ENCODE measurements around the gene KIAA1549.

Gene KIAA1549

GRCh38 chr7:138853448-138853847 lies 127.7 kb downstream of the KIAA1549 start:
- Histone ChIP-seq H4K91ac (ENCODE audit: low read length) (no peak overlapping the region), H2BK15ac (ENCODE audit: low read depth, poor library complexity, severe bottlenecking) (no peak overlapping the region), H3K4me1 (ENCODE audit: control insufficient read depth, insufficient read depth, low read depth, low read length) (no peaks in the 10 kb centered on the region), H2AFZ (ENCODE audit: low read depth, low read length) (no peak overlapping the region), H3K23ac (ENCODE audit: low read length in 2 of 2) (no peak overlapping the region), H2BK5ac (ENCODE audit: low read depth, low read length, poor library complexity, severe bottlenecking) (no peak overlapping the region), H4K8ac (ENCODE audit: low read length) (no peak overlapping the region), H3K4ac (ENCODE audit: low read depth in 1 of 2, low read length in 2 of 2) (no peak overlapping the region), H3K79me1 (replicated peaks; ENCODE audit: low read length, poor library complexity, severe bottlenecking) (no peaks in the 10 kb centered on the region), H3K4me2 (ENCODE audit: low read length, poor library complexity, severe bottlenecking) (no peak overlapping the region), H2BK12ac (ENCODE audit: low read length in 2 of 2) (no peak overlapping the region), H2BK120ac (ENCODE audit: low read depth, low read length) (no peak overlapping the region), H3K18ac (ENCODE audit: low read depth in 1 of 2, low read length in 2 of 2) (no peak overlapping the region), H3K9ac (ENCODE audit: low read length) (no peak overlapping the region), H3K36me3 (ENCODE audit: control insufficient read depth in 1 of 2, insufficient read depth in 2 of 2, low read depth in 1 of 2, low read length in 2 of 2) (peaks cover 3 to 7% of the 10 kb centered on the region in 2 experiments), H2AK5ac (ENCODE audit: low read length, severe bottlenecking) (no peak overlapping the region), H3K9me3 (ENCODE audit: control insufficient read depth, low read length) (peaks cover 22% of the 10 kb centered on the region), H3K27ac (ENCODE audit: low read length, poor library complexity, severe bottlenecking) (no peak overlapping the region), H3K4me3 (ENCODE audit: insufficient read depth in 1 of 2, low read depth in 1 of 2, low read length in 2 of 2) (no peak overlapping the region), H3K14ac (ENCODE audit: low read length in 2 of 2) (no peak overlapping the region), H3K27me3 (ENCODE audit: control insufficient read depth in 1 of 2, insufficient read depth in 1 of 2, low read length in 2 of 2) (no peaks in the 10 kb centered on the region)
- DNase-seq = no peak
- 80% methylated on average over 1 of the region's 3 CpGs for WGBS

GRCh38 chr7:138852469-138852868 lies 128.7 kb downstream of the KIAA1549 start:
- Histone ChIP-seq H2BK12ac (ENCODE audit: low read length in 2 of 2) (no peak overlapping the region), H3K14ac (ENCODE audit: low read length in 2 of 2) (no peak overlapping the region), H3K4me1 (ENCODE audit: control insufficient read depth, insufficient read depth, low read depth, low read length) (no peaks in the 10 kb centered on the region), H2AFZ (ENCODE audit: low read depth, low read length) (no peak overlapping the region), H4K8ac (ENCODE audit: low read length) (no peak overlapping the region), H3K23ac (ENCODE audit: low read length in 2 of 2) (no peak overlapping the region), H2BK15ac (ENCODE audit: low read depth, poor library complexity, severe bottlenecking) (no peak overlapping the region), H3K18ac (ENCODE audit: low read depth in 1 of 2, low read length in 2 of 2) (no peak overlapping the region), H3K79me1 (replicated peaks; ENCODE audit: low read length, poor library complexity, severe bottlenecking) (no peaks in the 10 kb centered on the region), H3K9me3 (ENCODE audit: control insufficient read depth, low read length) (peaks cover 13% of the 10 kb centered on the region), H4K91ac (ENCODE audit: low read length) (no peak overlapping the region), H3K27ac (ENCODE audit: low read length, poor library complexity, severe bottlenecking) (no peak overlapping the region), H3K9ac (ENCODE audit: low read length) (no peak overlapping the region), H2AK5ac (ENCODE audit: low read length, severe bottlenecking) (no peak overlapping the region), H3K4me2 (ENCODE audit: low read length, poor library complexity, severe bottlenecking) (no peak overlapping the region), H3K27me3 (ENCODE audit: control insufficient read depth in 1 of 2, insufficient read depth in 1 of 2, low read length in 2 of 2) (no peaks in the 10 kb centered on the region), H2BK120ac (ENCODE audit: low read depth, low read length) (no peak overlapping the region), H2BK5ac (ENCODE audit: low read depth, low read length, poor library complexity, severe bottlenecking) (no peak overlapping the region), H3K4me3 (ENCODE audit: insufficient read depth in 1 of 2, low read depth in 1 of 2, low read length in 2 of 2) (no peak overlapping the region), H3K36me3 (ENCODE audit: control insufficient read depth in 1 of 2, insufficient read depth in 2 of 2, low read depth in 1 of 2, low read length in 2 of 2) (peaks cover 3 to 5% of the 10 kb centered on the region in 2 experiments), H3K4ac (ENCODE audit: low read depth in 1 of 2, low read length in 2 of 2) (no peak overlapping the region)
- 94% methylated on average over 5 of the region's 5 CpGs for WGBS
- no peak for DNase-seq

- no peak overlapping the region for H3K4me3 ChIP-seq (ENCODE audit: insufficient read depth in 1 of 2, low read depth in 1 of 2, low read length in 2 of 2)
- peaks cover 0 to 5% of the 10 kb centered on the region in 2 experiments for H3K36me3 ChIP-seq (ENCODE audit: control insufficient read depth in 1 of 2, insufficient read depth in 2 of 2, low read depth in 1 of 2, low read length in 2 of 2)
- H3K23ac ChIP-seq (ENCODE audit: low read length in 2 of 2) = no peak overlapping the region
- H2AFZ ChIP-seq (ENCODE audit: low read depth, low read length) = no peak overlapping the region
- H3K9me3 ChIP-seq (ENCODE audit: control insufficient read depth, low read length) = no peaks in the 10 kb centered on the region
- no peaks in the 10 kb centered on the region for H3K79me1 ChIP-seq (replicated peaks; ENCODE audit: low read length, poor library complexity, severe bottlenecking)
- no peaks in the 10 kb centered on the region for H3K4me1 ChIP-seq (ENCODE audit: control insufficient read depth, insufficient read depth, low read depth, low read length)
- no peak overlapping the region for H4K91ac ChIP-seq (ENCODE audit: low read length)
- H3K27me3 ChIP-seq (ENCODE audit: control insufficient read depth in 1 of 2, insufficient read depth in 1 of 2, low read length in 2 of 2) = no peaks in the 10 kb centered on the region
- no peak overlapping the region for H2BK5ac ChIP-seq (ENCODE audit: low read depth, low read length, poor library complexity, severe bottlenecking)
- no peak overlapping the region for H3K4ac ChIP-seq (ENCODE audit: low read depth in 1 of 2, low read length in 2 of 2)
- no peak overlapping the region for H3K9ac ChIP-seq (ENCODE audit: low read length)
- H4K8ac ChIP-seq (ENCODE audit: low read length) = no peak overlapping the region
- no peak overlapping the region for H3K18ac ChIP-seq (ENCODE audit: low read depth in 1 of 2, low read length in 2 of 2)
- H2BK15ac ChIP-seq (ENCODE audit: low read depth, poor library complexity, severe bottlenecking) = no peak overlapping the region
- over 99% methylated on average over 4 of the region's 5 CpGs for WGBS
- no peak for DNase-seq
- H3K4me2 ChIP-seq (ENCODE audit: low read length, poor library complexity, severe bottlenecking) = no peak overlapping the region
- H3K27ac ChIP-seq (ENCODE audit: low read length, poor library complexity, severe bottlenecking) = no peak overlapping the region
- no peak overlapping the region for H2BK12ac ChIP-seq (ENCODE audit: low read length in 2 of 2)
- no peak overlapping the region for H3K14ac ChIP-seq (ENCODE audit: low read length in 2 of 2)
- no peak overlapping the region for H2AK5ac ChIP-seq (ENCODE audit: low read length, severe bottlenecking)
- H2BK120ac ChIP-seq (ENCODE audit: low read depth, low read length) = no peak overlapping the region
Observed at GRCh38 chr7:138849701-138850100, 131.5 kb downstream of the KIAA1549 start.

GRCh38 chr7:138848056-138848980 lies 132.9 kb downstream of the KIAA1549 start:
- WGBS = 82% methylated on average over 1 of the region's 3 CpGs
- H3K9ac ChIP-seq (ENCODE audit: low read length) = no peak overlapping the region
- H3K9me3 ChIP-seq (ENCODE audit: control insufficient read depth, low read length) = no peaks in the 10 kb centered on the region

More at GRCh38 chr7:138848056-138848980, 132.9 kb downstream of the KIAA1549 start:
- H3K36me3 ChIP-seq (ENCODE audit: control insufficient read depth in 1 of 2, insufficient read depth in 2 of 2, low read depth in 1 of 2, low read length in 2 of 2) = peaks cover 4 to 5% of the 10 kb centered on the region in 2 experiments
- no peak overlapping the region for H3K4me2 ChIP-seq (ENCODE audit: low read length, poor library complexity, severe bottlenecking)
- no peak overlapping the region for H3K14ac ChIP-seq (ENCODE audit: low read length in 2 of 2)
- H3K4ac ChIP-seq (ENCODE audit: low read depth in 1 of 2, low read length in 2 of 2) = no peak overlapping the region
- no peak overlapping the region for H2AFZ ChIP-seq (ENCODE audit: low read depth, low read length)
- H2AK5ac ChIP-seq (ENCODE audit: low read length, severe bottlenecking) = no peak overlapping the region
- no peak overlapping the region for H3K18ac ChIP-seq (ENCODE audit: low read depth in 1 of 2, low read length in 2 of 2)
- no peaks in the 10 kb centered on the region for H3K79me1 ChIP-seq (replicated peaks; ENCODE audit: low read length, poor library complexity, severe bottlenecking)
- no peak overlapping the region for H3K23ac ChIP-seq (ENCODE audit: low read length in 2 of 2)
- H2BK5ac ChIP-seq (ENCODE audit: low read depth, low read length, poor library complexity, severe bottlenecking) = no peak overlapping the region
- H2BK12ac ChIP-seq (ENCODE audit: low read length in 2 of 2) = no peak overlapping the region
- no peak overlapping the region for H2BK15ac ChIP-seq (ENCODE audit: low read depth, poor library complexity, severe bottlenecking)
- H3K27ac ChIP-seq (ENCODE audit: low read length, poor library complexity, severe bottlenecking) = no peak overlapping the region
- no peak for DNase-seq
- no peak overlapping the region for H4K8ac ChIP-seq (ENCODE audit: low read length)
- H2BK120ac ChIP-seq (ENCODE audit: low read depth, low read length) = no peak overlapping the region
- no peaks in the 10 kb centered on the region for H3K27me3 ChIP-seq (ENCODE audit: control insufficient read depth in 1 of 2, insufficient read depth in 1 of 2, low read length in 2 of 2)
- H3K4me1 ChIP-seq (ENCODE audit: control insufficient read depth, insufficient read depth, low read depth, low read length) = no peaks in the 10 kb centered on the region
- no peak overlapping the region for H3K4me3 ChIP-seq (ENCODE audit: insufficient read depth in 1 of 2, low read depth in 1 of 2, low read length in 2 of 2)
- no peak overlapping the region for H4K91ac ChIP-seq (ENCODE audit: low read length)

All from mesenchymal stem cell (in vitro differentiated cells and primary cell).